ENCODE data around the gene IFNA6. TPM values are rescaled to one million over a fixed set of nuclear protein-coding genes. Genes with fewer than 3 reads are reported as not detected.

Gene IFNA6
- not detected for total RNA-seq

DNA sequence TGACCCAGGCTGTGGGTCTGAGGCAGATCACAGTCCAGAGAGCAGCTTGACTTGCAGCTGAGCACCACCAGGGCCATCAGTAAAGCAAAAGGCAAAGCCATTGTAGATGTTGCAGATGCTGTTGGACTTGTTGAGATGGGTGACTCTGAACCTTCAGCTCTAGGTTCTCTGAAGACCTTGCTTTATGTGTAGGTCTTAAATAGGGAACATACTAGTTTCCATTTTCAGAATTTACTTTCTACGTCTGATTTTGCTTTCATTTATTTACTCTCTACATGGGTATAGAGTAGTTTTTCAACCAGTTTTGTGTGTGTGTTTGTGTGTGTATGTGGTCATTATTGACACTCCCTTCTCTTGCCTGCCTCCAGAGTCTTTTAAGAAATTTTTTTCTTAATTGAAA, at the start of gene IFNA6:
Gene IFNA6 (minus strand): TSS at position 101 of the 400 bp plus-strand sequence. CDS start 0 bp downstream, at position 101.
- no peak for TF ChIP-seq CTCF (IDR thresholded peaks at IDR 0.05)
- Histone ChIP-seq H3K27me3 (replicated peaks; ENCODE audit: insufficient read depth) (no peaks in the 10 kb centered on the region), H3K36me3 (no peaks in the 10 kb centered on the region), H3K27ac (no peak within 1 kb of the TSS), H3K4me3 (no peak within 1 kb of the TSS), H3K4me1 (ENCODE audit: control insufficient read depth in 1 of 2, low read depth in 2 of 2) (no peaks in the 10 kb centered on the region), H3K9me3 (no peaks in the 10 kb centered on the region)
- ATAC-seq (ENCODE audit: insufficient number of reproducible peaks, low FRiP score, low read depth): no peak
- DNase-seq (ENCODE audit: low spot score): no peak

- ATAC-seq (ENCODE audit: insufficient number of reproducible peaks, low FRiP score, low read depth) (no peak), DNase-seq (ENCODE audit: low spot score) (no peak)
- peaks cover 11 to 23% of the 10 kb centered on the region in 2 donors for H3K4me1 ChIP-seq (ENCODE audit: control insufficient read depth in 1 of 2, low read depth in 2 of 2)
- no peak overlapping the region for H3K4me3 ChIP-seq
- no peaks in the 10 kb centered on the region for H3K27me3 ChIP-seq (replicated peaks; ENCODE audit: insufficient read depth)
- no peaks in the 10 kb centered on the region for H3K9me3 ChIP-seq
- no peak overlapping the region for H3K27ac ChIP-seq
- TF ChIP-seq CTCF (IDR thresholded peaks at IDR 0.05): no peak
- H3K36me3 ChIP-seq: no peaks in the 10 kb centered on the region
Measured at GRCh38 chr9:21399956-21400355, 49.3 kb upstream of the IFNA6 start.

- H3K27ac ChIP-seq: no peak overlapping the region
- DNase-seq (ENCODE audit: low spot score): no peak
- ATAC-seq (ENCODE audit: insufficient number of reproducible peaks, low FRiP score, low read depth): no peak
- peaks cover 9 to 19% of the 10 kb centered on the region in 2 donors for H3K4me1 ChIP-seq (ENCODE audit: control insufficient read depth in 1 of 2, low read depth in 2 of 2)
- H3K36me3 ChIP-seq: no peaks in the 10 kb centered on the region
- no peak for TF ChIP-seq CTCF (IDR thresholded peaks at IDR 0.05)
- H3K9me3 ChIP-seq: no peaks in the 10 kb centered on the region
- no peak overlapping the region for H3K4me3 ChIP-seq
- H3K27me3 ChIP-seq (replicated peaks; ENCODE audit: insufficient read depth): no peaks in the 10 kb centered on the region
Measured at GRCh38 chr9:21398955-21399489, 48.3 kb upstream of the IFNA6 start.

DNA sequence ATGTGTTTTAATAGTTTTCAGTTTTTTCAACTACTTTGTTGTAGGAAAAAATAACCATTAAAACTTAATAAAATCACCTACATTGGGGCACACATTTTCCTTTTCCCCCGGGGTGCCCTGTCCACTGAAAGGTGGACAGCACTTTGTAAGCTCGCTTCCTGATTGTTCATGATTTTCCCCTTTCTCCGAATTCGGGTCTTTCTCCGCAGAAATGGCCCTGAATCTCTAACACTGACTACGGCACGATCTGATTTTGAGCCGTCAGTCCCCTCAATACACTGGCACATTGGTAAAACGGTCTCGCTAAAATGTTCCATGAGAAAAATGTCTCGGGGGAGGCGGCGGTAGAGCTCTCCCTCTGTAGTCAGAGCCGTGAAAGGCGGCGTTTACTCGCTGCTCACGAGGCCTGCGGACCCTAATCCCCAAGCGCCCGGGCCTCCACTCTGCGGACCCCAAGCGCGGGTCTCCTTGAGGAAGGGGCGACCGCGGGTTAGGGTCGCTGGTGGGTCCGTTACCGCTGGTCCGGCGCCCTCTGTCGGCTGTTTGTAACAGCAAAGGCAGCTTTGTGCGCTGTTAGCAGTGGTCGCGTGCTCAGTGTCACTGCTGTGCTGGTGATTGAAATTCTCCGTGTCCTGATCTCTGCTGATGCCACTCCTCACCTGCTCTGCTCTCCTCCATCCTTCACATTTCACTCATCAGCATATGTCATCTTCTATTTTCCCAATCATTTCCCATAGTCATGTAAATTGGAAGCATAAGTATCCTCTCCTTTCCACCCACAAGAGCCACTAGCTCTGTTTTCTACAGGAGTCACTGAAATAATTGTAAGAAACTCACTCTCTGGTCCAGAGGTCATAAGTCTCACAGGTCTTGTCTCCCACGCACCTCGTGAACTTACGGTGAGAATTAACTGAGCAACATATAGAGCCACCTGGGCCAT, 45.4 kb upstream of the IFNA6 start:
- Histone ChIP-seq H3K4me1 (ENCODE audit: control insufficient read depth in 1 of 2, low read depth in 2 of 2) (peaks cover 0 to 6% of the 10 kb centered on the region in 2 donors), H3K27me3 (replicated peaks; ENCODE audit: insufficient read depth) (no peaks in the 10 kb centered on the region), H3K27ac (no peak overlapping the region), H3K9me3 (no peaks in the 10 kb centered on the region), H3K36me3 (no peaks in the 10 kb centered on the region), H3K4me3 (peak overlapping the region; percentile 70)
- DNase-seq (ENCODE audit: low spot score): no peak
- TF ChIP-seq CTCF (IDR thresholded peaks at IDR 0.05): peak; percentile 71
- ATAC-seq (ENCODE audit: insufficient number of reproducible peaks, low FRiP score, low read depth): no peak

- Histone ChIP-seq H3K27me3 (replicated peaks; ENCODE audit: insufficient read depth) (no peaks in the 10 kb centered on the region), H3K4me1 (ENCODE audit: control insufficient read depth in 1 of 2, low read depth in 2 of 2) (peaks cover 0 to 6% of the 10 kb centered on the region in 2 donors), H3K27ac (no peak overlapping the region), H3K9me3 (no peaks in the 10 kb centered on the region), H3K4me3 (no peak overlapping the region), H3K36me3 (no peaks in the 10 kb centered on the region)
- TF ChIP-seq CTCF (IDR thresholded peaks at IDR 0.05): peak; percentile 30
- DNase-seq (ENCODE audit: low spot score) (no peak), ATAC-seq (ENCODE audit: insufficient number of reproducible peaks, low FRiP score, low read depth) (no peak)
Measured at GRCh38 chr9:21392270-21392669, 41.6 kb upstream of the IFNA6 start.
